ENCODE data around the gene HSPA1A.

The HSPA1A gene

DNA sequence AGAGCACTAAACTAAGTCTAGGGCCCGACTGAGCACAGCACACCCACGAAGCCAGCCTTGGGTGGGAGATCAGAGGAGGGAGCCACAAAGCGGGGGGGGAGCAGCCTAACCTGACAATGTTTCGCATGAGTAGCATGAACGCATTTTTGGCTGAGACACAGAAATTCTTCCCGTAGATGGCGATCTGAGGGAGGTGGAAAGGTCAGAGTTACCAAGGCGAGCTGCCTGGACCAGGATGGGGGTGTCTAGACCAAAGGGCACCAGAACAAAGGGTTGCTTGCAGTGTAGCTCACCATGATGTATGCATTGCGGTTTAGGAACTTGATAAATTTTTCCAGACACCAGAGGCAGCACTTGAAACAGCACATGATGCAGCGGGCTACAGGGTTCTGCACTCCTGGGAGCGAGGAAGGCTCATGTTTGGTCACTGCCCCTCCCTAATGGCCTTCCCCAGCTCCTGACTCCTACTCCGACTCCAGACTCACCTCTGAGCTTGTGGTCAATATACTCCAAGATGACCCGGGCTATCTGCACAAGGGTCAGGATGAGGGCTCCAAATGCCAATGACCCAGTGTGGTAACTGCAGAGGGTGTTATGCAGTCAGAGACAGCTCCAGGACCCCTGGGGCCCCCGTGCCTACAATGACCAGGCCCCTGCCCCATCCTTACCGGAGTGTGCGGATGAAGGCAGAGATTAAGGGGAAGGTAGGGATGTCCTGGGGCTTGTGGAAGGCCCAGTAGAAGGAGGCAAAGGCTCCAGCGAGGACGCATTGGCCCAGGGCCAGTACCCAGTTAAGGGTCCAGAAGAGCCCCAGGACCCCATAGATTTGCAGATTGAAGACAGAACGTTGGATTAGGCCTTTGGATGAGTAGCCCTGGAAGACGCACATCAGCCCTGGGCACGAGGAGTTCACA is 50.1 kb downstream of the HSPA1A start:
- no peak for DNase-seq
